ENCODE measurements around the gene SLC25A34. TPM values are rescaled to one million over a fixed set of nuclear protein-coding genes. Genes with fewer than 3 reads are reported as not detected.

Gene SLC25A34
- total and polyA plus RNA-seq, 2 of the 13 experiments (the other 11 are each of a cell fraction or from before 2014, with no cell fraction given): 0.13 to 0.18 TPM

GRCh38 chr1:15703562-15703961 lies 32.5 kb upstream of the SLC25A34 start:
- POLR2A ChIA-PET: no interaction called here
- no peak for ATAC-seq

More at GRCh38 chr1:15703562-15703961, 32.5 kb upstream of the SLC25A34 start:
- DNase-seq (ENCODE audit: low spot score) (no peak), FAIRE-seq (no peak)
- H3K27ac ChIP-seq (ENCODE audit: extremely low read length, insufficient read depth, low read length): no peak overlapping the region
- H4K20me1 ChIP-seq (ENCODE audit: insufficient read depth, low read length): no peaks in the 10 kb centered on the region
- H3K4me2 ChIP-seq (ENCODE audit: low read depth, low read length): no peak overlapping the region
- no peak for TF ChIP-seq NR2F1 (CRISPR knock-in tag; IDR thresholded peaks at IDR 0.05)
- no peak for TF ChIP-seq ZNF224 (CRISPR knock-in tag; IDR thresholded peaks at IDR 0.05)
- TF ChIP-seq GABPA (IDR thresholded peaks at IDR 0.05; ENCODE audit: low read depth, low read length): no peak
- TF ChIP-seq GABPA (CRISPR knock-in tag; IDR thresholded peaks at IDR 0.05; ENCODE audit: low read depth): no peak
- TF ChIP-seq AKAP8 (CRISPR knock-in tag; IDR thresholded peaks at IDR 0.05): no peak
- no peak for TF ChIP-seq ZEB1 (IDR thresholded peaks at IDR 0.05; ENCODE audit: insufficient replicate concordance, low read depth)
- TF ChIP-seq HINFP (CRISPR knock-in tag; IDR thresholded peaks at IDR 0.05; ENCODE audit: low read depth): no peak
- no peak for TF ChIP-seq RFXAP (CRISPR knock-in tag; IDR thresholded peaks at IDR 0.05; ENCODE audit: borderline replicate concordance)
- no peak for TF ChIP-seq ZNF350 (CRISPR knock-in tag; IDR thresholded peaks at IDR 0.05; ENCODE audit: borderline replicate concordance, low read depth)
- TF ChIP-seq BHLHE40 (IDR thresholded peaks at IDR 0.05; ENCODE audit: low read length): no peak
- no peak for TF ChIP-seq SRSF4 (IDR thresholded peaks at IDR 0.05; ENCODE audit: low read depth, low read length, poor library complexity, severe bottlenecking)
- CTCF ChIA-PET (ENCODE audit: low intra/inter-chr PET ratio, low total read pairs): no interaction called here
- BruUV-seq (replicated peaks): no TSS peak
- H2AFZ ChIP-seq (ENCODE audit: low read length): no peak overlapping the region
- in situ Hi-C loops (cut with HindIII; ENCODE audit: extremely low pct_ligation_motif_present, low pct_unique_long_range_greater_than_20kb): no loop called here
- H3K4me3 ChIP-seq (replicated peaks in 1 of 3; ENCODE audit: insufficient read depth in 1 of 3, low read depth in 2 of 3, low read length in 3 of 3): no peak overlapping the region
- intact Hi-C loops (cut with micrococcal nuclease; ENCODE audit: unreplicated experiment): no loop called here
- H3K9me3 ChIP-seq (ENCODE audit: low read length): no peaks in the 10 kb centered on the region
- no peaks in the 10 kb centered on the region for H3K4me1 ChIP-seq (ENCODE audit: insufficient read depth, low read length)
- peaks cover 4 to 15% of the 10 kb centered on the region in 2 experiments; a peak in 3 of 5 replicates for H3K36me3 ChIP-seq (replicated peaks in 1 of 2; ENCODE audit: control insufficient read depth in 1 of 2, insufficient read depth in 2 of 2, low read length in 2 of 2)
- WGBS (ENCODE audit: low lambda C conversion rate): 95% methylated on average over 6 of the region's 9 CpGs
- H3K79me2 ChIP-seq (ENCODE audit: insufficient read depth, low read length): peaks cover 3% of the 10 kb centered on the region
- no peaks in the 10 kb centered on the region for H3K27me3 ChIP-seq (ENCODE audit: control insufficient read depth in 1 of 2, insufficient read depth in 2 of 2, low read length in 2 of 2)
- H3K9ac ChIP-seq (ENCODE audit: insufficient read depth, low read depth, low read length): no peak overlapping the region
